GM23338 (cell line): ENCODE measurements around the gene RHOV. TPM values are rescaled to one million over a fixed set of nuclear protein-coding genes. Genes with fewer than 3 reads are reported as not detected.

Source experiments
- ATAC-seq: fragments of 200-7000 bp; cut with Tn5 transposase; 3 replicates; pipeline ENCODE4 v1.9.1; 2020
- DNase-seq: peaks from one replicate; pipeline ENCODE4 v3.0.0-alpha.2; 2015; ENCODE audit warnings: low spot score
- H2AFZ ChIP-seq: fragments of 200-600 bp; sonication (generic); 2 replicates; pipeline ENCODE4 v1.8.0; 2016; ENCODE audit warnings: antibody characterized with exemption, mild to moderate bottlenecking, moderate library complexity
- H3F3A ChIP-seq: fragments of 200-600 bp; sonication (generic); replicated peaks from 2 replicates; pipeline ENCODE4 v1.8.0; 2017; ENCODE audit warnings: antibody characterized with exemption, mixed run types, low read depth
- H3K27ac ChIP-seq: fragments of 200-600 bp; sonication (generic); 2 replicates; pipeline ENCODE4 v1.6.1; 2016; ENCODE audit warnings: low read depth
- H3K27me3 ChIP-seq: fragments of 200-600 bp; sonication (generic); 2 replicates; pipeline ENCODE4 v1.8.0; 2016; ENCODE audit warnings: mild to moderate bottlenecking, mixed run types, moderate library complexity; ENCODE audit not compliant: insufficient read depth
- H3K36me3 ChIP-seq: fragments of 200-600 bp; sonication (generic); 2 replicates; pipeline ENCODE4 v1.8.0; 2016; ENCODE audit warnings: mild to moderate bottlenecking; ENCODE audit not compliant: insufficient read depth
- H3K4me1 ChIP-seq: fragments of 200-600 bp; sonication (generic); 2 replicates; pipeline ENCODE4 v1.8.0; 2016; ENCODE audit warnings: mild to moderate bottlenecking, moderate library complexity; ENCODE audit not compliant: insufficient read depth
- H3K4me2 ChIP-seq: fragments of 200-600 bp; sonication (generic); 2 replicates; pipeline ENCODE4 v1.7.1; 2017; ENCODE audit warnings: mixed run types
- H3K4me3 ChIP-seq: fragments of 200-600 bp; sonication (generic); 2 replicates; pipeline ENCODE4 v1.6.1; 2016; ENCODE audit warnings: mixed run types
- H3K79me2 ChIP-seq: fragments of 200-600 bp; sonication (generic); replicated peaks from 2 replicates; pipeline ENCODE4 v1.8.0; 2017; ENCODE audit warnings: mild to moderate bottlenecking; ENCODE audit not compliant: insufficient read depth
- H3K9me2 ChIP-seq: fragments of 200-600 bp; sonication (generic); 2 replicates; pipeline ENCODE4 v1.8.0; 2017; ENCODE audit not compliant: insufficient read depth
- H4K20me1 ChIP-seq: fragments of 200-600 bp; sonication (generic); replicated peaks from 2 replicates; pipeline ENCODE4 v1.8.0; 2017; ENCODE audit warnings: mild to moderate bottlenecking; ENCODE audit not compliant: insufficient read depth
- H3K27ac Mint-ChIP-seq: 2 replicates; pipeline ENCODE4 v1.8.0; 2020; ENCODE audit warnings: inconsistent platforms, mild to moderate bottlenecking, moderate library complexity, mixed read lengths
- H3K27me3 Mint-ChIP-seq: 3 replicates; pipeline ENCODE4 v1.8.0; 2022; ENCODE audit warnings: low read depth, mild to moderate bottlenecking, moderate library complexity, mixed read lengths, inconsistent platforms; ENCODE audit not compliant: insufficient read depth, poor library complexity
- H3K36me3 Mint-ChIP-seq: 3 replicates; pipeline ENCODE4 v1.8.0; 2021; ENCODE audit warnings: low read depth, mild to moderate bottlenecking, inconsistent platforms, moderate library complexity, mixed read lengths
- H3K4me1 Mint-ChIP-seq: 3 replicates; pipeline ENCODE4 v1.8.0; 2020; ENCODE audit warnings: mild to moderate bottlenecking, inconsistent platforms, mixed read lengths
- H3K4me3 Mint-ChIP-seq: 3 replicates; pipeline ENCODE4 v1.8.0; 2021; ENCODE audit warnings: moderate library complexity, mild to moderate bottlenecking, inconsistent platforms, mixed read lengths
- H3K9me3 Mint-ChIP-seq: 3 replicates; pipeline ENCODE4 v1.8.0; 2020; ENCODE audit warnings: moderate library complexity, mild to moderate bottlenecking, inconsistent platforms, mixed read lengths
- CREB1 ChIP-seq: fragments of 250-450 bp; sonication (Bioruptor Pico); IDR thresholded peaks from 2 replicates; pipeline ENCODE4 v1.5.0; 2020; ENCODE audit warnings: low read depth, mild to moderate bottlenecking, moderate library complexity
- EZH2 ChIP-seq: fragments of 200-600 bp; sonication (generic); IDR thresholded peaks from one replicate; pipeline ENCODE4 v1.8.0; 2017; ENCODE audit warnings: antibody characterized with exemption, mild to moderate bottlenecking, low read depth; ENCODE audit not compliant: unreplicated experiment
- JUNB ChIP-seq: IDR thresholded peaks from one replicate; pipeline ENCODE4 v1.6.1; 2016; ENCODE audit warnings: antibody characterized with exemption; ENCODE audit not compliant: unreplicated experiment
- POLR2AphosphoS5 ChIP-seq: IDR thresholded peaks from 2 replicates; pipeline ENCODE4 v1.6.1; 2016; ENCODE audit warnings: antibody characterized with exemption, low read depth
- STAT1 ChIP-seq: IDR thresholded peaks from one replicate; pipeline ENCODE4 v1.6.1; 2016; ENCODE audit warnings: antibody characterized with exemption; ENCODE audit not compliant: unreplicated experiment
- ZNF331 ChIP-seq: fragments of 250-450 bp; sonication (Bioruptor Pico); IDR thresholded peaks from 2 replicates; pipeline ENCODE4 v1.5.0; 2020; ENCODE audit warnings: low read depth, mild to moderate bottlenecking, moderate library complexity
- polyA plus RNA-seq: library from polyadenylated mRNA; unstranded; fragments of >200 nt; fragmentation: Nextera tagmentation; extraction: Ambion mirVana; gene quantifications from 2 replicates; pipeline ENCODE4 v1.2.1, GENCODE V29; 2016
- total RNA-seq: library from RNA; depleted of rRNA; stranded (reverse); fragments of >200 nt; shearing (Covaris generic); gene quantifications from 2 replicates; pipeline ENCODE4 v1.2.3, GENCODE V29; 2014
- TF ChIP-seq, protein P1 (sequence below): fragments of 250-450 bp; sonication (Bioruptor Pico); IDR thresholded peaks from 2 replicates; pipeline ENCODE4 v1.5.0; 2020; ENCODE audit warnings: mild to moderate bottlenecking, moderate library complexity
- TF ChIP-seq, protein P2 (sequence below), 2 experiments: fragments of 200-600 bp in 1 of 2; sonication (generic) in 1 of 2; conservative IDR thresholded peaks; 2 replicates each; pipeline versions ENCODE4 v1.5.1 to v1.6.1; 2016 to 2017; ENCODE audit warnings: antibody characterized with exemption in 2 of 2, low read depth in 2 of 2, mild to moderate bottlenecking in 2 of 2, moderate library complexity in 1 of 2

The RHOV gene
- total and polyA plus RNA-seq, 2 experiments from 2014 or later = 4.4 to 4.7 TPM

DNA sequence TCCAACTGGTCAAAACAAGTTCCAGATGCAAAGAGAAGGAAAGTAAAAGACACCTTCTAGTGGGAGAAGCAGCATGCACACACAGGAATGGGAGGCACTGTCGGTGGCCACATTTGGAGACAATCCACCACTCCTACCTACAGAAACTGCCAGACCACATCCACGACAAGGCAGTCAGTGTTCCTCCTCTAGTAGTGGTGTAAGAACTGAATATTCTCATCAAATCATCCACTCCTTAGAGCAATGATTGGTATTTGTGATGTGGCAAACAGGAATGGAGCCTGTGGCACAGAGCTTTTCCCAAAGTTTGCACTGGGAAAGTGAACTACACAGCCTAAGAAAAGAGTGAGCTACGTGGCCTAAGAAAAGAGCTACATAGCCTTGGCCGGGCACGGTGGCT lies 35.3 kb downstream of the RHOV start (continued):
- TF ChIP-seq, protein P1, sequence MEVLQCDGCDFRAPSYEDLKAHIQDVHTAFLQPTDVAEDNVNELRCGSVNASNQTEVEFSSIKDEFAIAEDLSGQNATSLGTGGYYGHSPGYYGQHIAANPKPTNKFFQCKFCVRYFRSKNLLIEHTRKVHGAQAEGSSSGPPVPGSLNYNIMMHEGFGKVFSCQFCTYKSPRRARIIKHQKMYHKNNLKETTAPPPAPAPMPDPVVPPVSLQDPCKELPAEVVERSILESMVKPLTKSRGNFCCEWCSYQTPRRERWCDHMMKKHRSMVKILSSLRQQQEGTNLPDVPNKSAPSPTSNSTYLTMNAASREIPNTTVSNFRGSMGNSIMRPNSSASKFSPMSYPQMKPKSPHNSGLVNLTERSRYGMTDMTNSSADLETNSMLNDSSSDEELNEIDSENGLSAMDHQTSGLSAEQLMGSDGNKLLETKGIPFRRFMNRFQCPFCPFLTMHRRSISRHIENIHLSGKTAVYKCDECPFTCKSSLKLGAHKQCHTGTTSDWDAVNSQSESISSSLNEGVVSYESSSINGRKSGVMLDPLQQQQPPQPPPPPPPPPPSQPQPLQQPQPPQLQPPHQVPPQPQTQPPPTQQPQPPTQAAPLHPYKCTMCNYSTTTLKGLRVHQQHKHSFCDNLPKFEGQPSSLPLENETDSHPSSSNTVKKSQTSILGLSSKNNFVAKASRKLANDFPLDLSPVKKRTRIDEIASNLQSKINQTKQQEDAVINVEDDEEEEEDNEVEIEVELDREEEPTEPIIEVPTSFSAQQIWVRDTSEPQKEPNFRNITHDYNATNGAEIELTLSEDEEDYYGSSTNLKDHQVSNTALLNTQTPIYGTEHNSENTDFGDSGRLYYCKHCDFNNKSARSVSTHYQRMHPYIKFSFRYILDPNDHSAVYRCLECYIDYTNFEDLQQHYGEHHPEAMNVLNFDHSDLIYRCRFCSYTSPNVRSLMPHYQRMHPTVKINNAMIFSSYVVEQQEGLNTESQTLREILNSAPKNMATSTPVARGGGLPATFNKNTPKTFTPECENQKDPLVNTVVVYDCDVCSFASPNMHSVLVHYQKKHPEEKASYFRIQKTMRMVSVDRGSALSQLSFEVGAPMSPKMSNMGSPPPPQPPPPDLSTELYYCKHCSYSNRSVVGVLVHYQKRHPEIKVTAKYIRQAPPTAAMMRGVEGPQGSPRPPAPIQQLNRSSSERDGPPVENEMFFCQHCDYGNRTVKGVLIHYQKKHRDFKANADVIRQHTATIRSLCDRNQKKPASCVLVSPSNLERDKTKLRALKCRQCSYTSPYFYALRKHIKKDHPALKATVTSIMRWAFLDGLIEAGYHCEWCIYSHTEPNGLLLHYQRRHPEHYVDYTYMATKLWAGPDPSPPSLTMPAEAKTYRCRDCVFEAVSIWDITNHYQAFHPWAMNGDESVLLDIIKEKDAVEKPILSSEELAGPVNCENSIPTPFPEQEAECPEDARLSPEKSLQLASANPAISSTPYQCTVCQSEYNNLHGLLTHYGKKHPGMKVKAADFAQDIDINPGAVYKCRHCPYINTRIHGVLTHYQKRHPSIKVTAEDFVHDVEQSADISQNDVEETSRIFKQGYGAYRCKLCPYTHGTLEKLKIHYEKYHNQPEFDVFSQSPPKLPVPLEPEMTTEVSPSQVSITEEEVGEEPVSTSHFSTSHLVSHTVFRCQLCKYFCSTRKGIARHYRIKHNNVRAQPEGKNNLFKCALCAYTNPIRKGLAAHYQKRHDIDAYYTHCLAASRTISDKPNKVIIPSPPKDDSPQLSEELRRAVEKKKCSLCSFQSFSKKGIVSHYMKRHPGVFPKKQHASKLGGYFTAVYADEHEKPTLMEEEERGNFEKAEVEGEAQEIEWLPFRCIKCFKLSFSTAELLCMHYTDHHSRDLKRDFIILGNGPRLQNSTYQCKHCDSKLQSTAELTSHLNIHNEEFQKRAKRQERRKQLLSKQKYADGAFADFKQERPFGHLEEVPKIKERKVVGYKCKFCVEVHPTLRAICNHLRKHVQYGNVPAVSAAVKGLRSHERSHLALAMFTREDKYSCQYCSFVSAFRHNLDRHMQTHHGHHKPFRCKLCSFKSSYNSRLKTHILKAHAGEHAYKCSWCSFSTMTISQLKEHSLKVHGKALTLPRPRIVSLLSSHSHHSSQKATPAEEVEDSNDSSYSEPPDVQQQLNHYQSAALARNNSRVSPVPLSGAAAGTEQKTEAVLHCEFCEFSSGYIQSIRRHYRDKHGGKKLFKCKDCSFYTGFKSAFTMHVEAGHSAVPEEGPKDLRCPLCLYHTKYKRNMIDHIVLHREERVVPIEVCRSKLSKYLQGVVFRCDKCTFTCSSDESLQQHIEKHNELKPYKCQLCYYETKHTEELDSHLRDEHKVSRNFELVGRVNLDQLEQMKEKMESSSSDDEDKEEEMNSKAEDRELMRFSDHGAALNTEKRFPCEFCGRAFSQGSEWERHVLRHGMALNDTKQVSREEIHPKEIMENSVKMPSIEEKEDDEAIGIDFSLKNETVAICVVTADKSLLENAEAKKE (CRISPR knock-in tag) = no peak
- TF ChIP-seq ZNF331 (no peak), JUNB (no peak)

DNA sequence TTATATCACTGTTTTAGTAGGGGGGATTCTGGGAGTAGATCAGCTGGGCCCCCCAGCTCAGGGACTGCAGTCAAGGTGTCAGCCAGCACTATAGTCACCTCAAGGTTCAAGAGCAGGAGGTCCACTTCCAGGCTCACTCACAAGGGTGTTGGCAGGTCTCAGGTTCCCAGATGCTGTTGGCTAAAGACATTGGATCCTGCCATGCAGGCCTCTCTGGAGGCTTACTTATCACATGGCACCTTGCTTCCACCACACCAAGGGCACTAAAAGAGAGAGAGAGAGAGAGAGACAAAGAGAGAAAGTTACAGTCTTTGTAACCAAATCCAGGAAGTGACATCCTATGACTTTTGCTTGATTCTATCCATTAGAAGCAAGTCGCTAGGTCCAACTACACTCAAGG lies 38.0 kb downstream of the RHOV start:
- H3K4me1 Mint-ChIP-seq = peaks cover 2% of the 10 kb centered on the region; the same call in 2 of the 3 replicates
- TF ChIP-seq CREB1 = no peak
- TF ChIP-seq EZH2 = no peak
- TF ChIP-seq, protein P1 (CRISPR knock-in tag) = no peak
- no peak for TF ChIP-seq ZNF331
- TF ChIP-seq, protein P2, sequence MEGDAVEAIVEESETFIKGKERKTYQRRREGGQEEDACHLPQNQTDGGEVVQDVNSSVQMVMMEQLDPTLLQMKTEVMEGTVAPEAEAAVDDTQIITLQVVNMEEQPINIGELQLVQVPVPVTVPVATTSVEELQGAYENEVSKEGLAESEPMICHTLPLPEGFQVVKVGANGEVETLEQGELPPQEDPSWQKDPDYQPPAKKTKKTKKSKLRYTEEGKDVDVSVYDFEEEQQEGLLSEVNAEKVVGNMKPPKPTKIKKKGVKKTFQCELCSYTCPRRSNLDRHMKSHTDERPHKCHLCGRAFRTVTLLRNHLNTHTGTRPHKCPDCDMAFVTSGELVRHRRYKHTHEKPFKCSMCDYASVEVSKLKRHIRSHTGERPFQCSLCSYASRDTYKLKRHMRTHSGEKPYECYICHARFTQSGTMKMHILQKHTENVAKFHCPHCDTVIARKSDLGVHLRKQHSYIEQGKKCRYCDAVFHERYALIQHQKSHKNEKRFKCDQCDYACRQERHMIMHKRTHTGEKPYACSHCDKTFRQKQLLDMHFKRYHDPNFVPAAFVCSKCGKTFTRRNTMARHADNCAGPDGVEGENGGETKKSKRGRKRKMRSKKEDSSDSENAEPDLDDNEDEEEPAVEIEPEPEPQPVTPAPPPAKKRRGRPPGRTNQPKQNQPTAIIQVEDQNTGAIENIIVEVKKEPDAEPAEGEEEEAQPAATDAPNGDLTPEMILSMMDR (conservative IDR thresholded peaks at IDR 0.05; ENCODE audit: low read depth in 2 of 2) = no peak
- TF ChIP-seq STAT1 = no peak
- no peak for TF ChIP-seq POLR2AphosphoS5

More for the DNA sequence above, 38.0 kb downstream of the RHOV start:
- H3K9me2 ChIP-seq = no peaks in the 10 kb centered on the region
- DNase-seq = no peak
- H3K27ac Mint-ChIP-seq = no peak overlapping the region; the same call in 1 of the 2 replicates
- no peaks in the 10 kb centered on the region for H4K20me1 ChIP-seq
- no peaks in the 10 kb centered on the region; the same call in 2 of the 3 replicates for H3K36me3 Mint-ChIP-seq
- H3K79me2 ChIP-seq = no peaks in the 10 kb centered on the region
- no peak overlapping the region for H3K4me3 Mint-ChIP-seq
- H3K27me3 Mint-ChIP-seq = peaks cover under 1% of the 10 kb centered on the region
- no peaks in the 10 kb centered on the region for H3K27me3 ChIP-seq
- no peaks in the 10 kb centered on the region for H3K9me3 Mint-ChIP-seq
- H3K4me3 ChIP-seq = no peak overlapping the region
- no peaks in the 10 kb centered on the region for H3K36me3 ChIP-seq
- H3K27ac ChIP-seq = no peak overlapping the region
- ATAC-seq = no peak
- H3F3A ChIP-seq = no peaks in the 10 kb centered on the region
- H2AFZ ChIP-seq = no peak overlapping the region
- no peaks in the 10 kb centered on the region for H3K4me1 ChIP-seq
- H3K4me2 ChIP-seq = no peak overlapping the region
